GM12878 (cell line): ENCODE results near the gene PIGZ. TPM values are rescaled to one million over a fixed set of nuclear protein-coding genes. Genes with fewer than 3 reads are reported as not detected.

Experiments
- ATAC-seq: fragments of 200-7000 bp; cut with Tn5 transposase; 3 replicates; pipeline ENCODE4 v1.9.1; 2020; ENCODE audit warnings: mild to moderate bottlenecking, moderate library complexity
- BruUV-seq: library from RNA; stranded (reverse); fragments of 400-500 nt; replicated peaks from 2 replicates; lab custom pipeline; 2021; lab: Mats Ljungman, UMichigan
- CTCF ChIA-PET: fragments of 300-600 bp; sonication (Branson Sonifier 250); formaldehyde crosslinking; extraction: SDS; loops from one replicate; lab custom pipeline; 2021; ENCODE audit warnings: inconsistent platforms; lab: Yijun Ruan, JAX
- POLR2A ChIA-PET: fragments of 350-600 bp; formaldehyde crosslinking; extraction: SDS; loops from one replicate; lab custom pipeline; 2021; ENCODE audit warnings: inconsistent platforms; lab: Charles Lee
- RAD21 ChIA-PET: fragments of 300-600 bp; sonication (Branson Sonifier 250); formaldehyde crosslinking; loops from one replicate; lab custom pipeline; 2023; ENCODE audit warnings: antibody characterized with exemption; ENCODE audit not compliant: unreplicated experiment; lab: Charles Lee
- SMC1A ChIA-PET: fragments of 300-600 bp; sonication (Branson Sonifier 250); formaldehyde crosslinking; loops from one replicate; lab custom pipeline; 2023; ENCODE audit not compliant: unreplicated experiment, uncharacterized antibody; lab: Charles Lee
- DNase-seq: peaks from one replicate; pipeline ENCODE4 v3.0.0-alpha.2; 2011; ENCODE audit warnings: low read depth, low spot score
- FAIRE-seq: peaks from 3 replicates; lab custom pipeline; 2011; peaks lifted over from hg19 to GRCh38; lab: Jason Lieb, UNC
- H2AFZ ChIP-seq: 2 replicates; pipeline ENCODE4 v1.6.0; 2011; ENCODE audit warnings: low read depth, low read length, control low read depth; ENCODE audit not compliant: control insufficient read depth
- H3K27ac ChIP-seq: 2 replicates; pipeline ENCODE4 v1.5.1; 2011; ENCODE audit warnings: control low read depth; ENCODE audit not compliant: control insufficient read depth, insufficient read depth
- H3K27me3 ChIP-seq, 2 experiments: replicated peaks in 1 of 2; 2 replicates each; pipeline versions ENCODE4 v1.6.0 to v1.6.1; 2011; ENCODE audit warnings: low read length in 1 of 2; ENCODE audit not compliant: control insufficient read depth in 2 of 2, insufficient read depth in 2 of 2
- H3K36me3 ChIP-seq, 2 experiments: 2 replicates each; pipeline ENCODE4 v1.5.1; 2011; ENCODE audit warnings: low read length in 1 of 2; ENCODE audit not compliant: control insufficient read depth in 2 of 2, insufficient read depth in 2 of 2
- H3K4me1 ChIP-seq: 2 replicates; pipeline ENCODE4 v1.6.1; 2011; ENCODE audit warnings: mild to moderate bottlenecking, low read length, moderate library complexity, mixed read lengths; ENCODE audit not compliant: control insufficient read depth, insufficient read depth
- H3K4me2 ChIP-seq: 2 replicates; pipeline ENCODE4 v1.6.0; 2011; ENCODE audit warnings: control low read depth; ENCODE audit not compliant: control insufficient read depth, insufficient read depth
- H3K4me3 ChIP-seq: fragments of 200-600 bp; sonication (generic); 2 replicates; pipeline ENCODE4 v1.5.1; 2016
- H3K79me2 ChIP-seq: 2 replicates; pipeline ENCODE4 v1.6.0; 2011; ENCODE audit warnings: low read length; ENCODE audit not compliant: control insufficient read depth, insufficient read depth
- H3K9ac ChIP-seq: 2 replicates; pipeline ENCODE4 v1.8.0; 2011; ENCODE audit warnings: low read length, control low read depth, mixed read lengths; ENCODE audit not compliant: control insufficient read depth, insufficient read depth
- H3K9me3 ChIP-seq: replicated peaks from 3 replicates; pipeline ENCODE4 v1.5.1; 2011; ENCODE audit warnings: mild to moderate bottlenecking, low read length; ENCODE audit not compliant: control insufficient read depth, insufficient read depth
- H4K20me1 ChIP-seq: 2 replicates; pipeline ENCODE4 v1.6.0; 2011; ENCODE audit not compliant: control insufficient read depth, insufficient read depth
- BMI1 ChIP-seq: fragments of 450-650 bp; IDR thresholded peaks from 2 replicates; pipeline ENCODE4 v1.6.1; 2016; ENCODE audit warnings: mild to moderate bottlenecking, moderate library complexity, borderline replicate concordance
- KDM1A ChIP-seq: fragments of 200-600 bp; sonication (generic); IDR thresholded peaks from 2 replicates; pipeline ENCODE4 v1.6.1; 2016; ENCODE audit warnings: borderline replicate concordance
- STAT1 ChIP-seq: fragments of 450-650 bp; conservative IDR thresholded peaks from 2 replicates; pipeline ENCODE4 v1.6.1; 2014; ENCODE audit warnings: antibody characterized with exemption, mild to moderate bottlenecking
- YY1 ChIP-seq: IDR thresholded peaks from 2 replicates; pipeline ENCODE4 v1.6.1; 2011; ENCODE audit warnings: low read depth, mild to moderate bottlenecking, low read length
- ZSCAN29 ChIP-seq: fragments of 450-650 bp; IDR thresholded peaks from 2 replicates; pipeline ENCODE4 v1.6.1; 2017; ENCODE audit warnings: mild to moderate bottlenecking, moderate library complexity
- WGBS: methylation state at CpG from one replicate; pipeline ENCODE4 v1.1.6; 2016; ENCODE audit warnings: low lambda C conversion rate; ENCODE audit not compliant: insufficient replicate concordance, insufficient coverage; ENCODE audit errors: missing lambda C conversion rate; 5-methylcytosine and 5-hydroxymethylcytosine counted together
- in situ Hi-C: fragments of 300-500 bp; cut with MboI; formaldehyde crosslinking; loops from 9 replicates; pipeline ENCODE4 v1.14.3; 2018; ENCODE audit warnings: mixed read lengths
- intact Hi-C: fragments of 100-400 bp; cut with micrococcal nuclease; formaldehyde crosslinking; loops from one replicate; pipeline ENCODE4 v1.14.2; 2022; ENCODE audit not compliant: unreplicated experiment
- polyA plus RNA-seq, 11 experiments: library from polyadenylated mRNA; depleted of rRNA in 4 of 11; unstranded in 6 of 11; stranded (reverse) in 5 of 11; fragments of >200 nt; fragmentation: Nextera tagmentation in 4 of 11; fragmentation: Illumina TruSeq in 1 of 11; extraction: Ambion mirVana in 4 of 11; extraction: Trizol in 1 of 11; gene quantifications; 1 replicate in 1 of 11; 2 replicates in 10 of 11; pipeline versions ENCODE4 v1.2.1 to v1.2.3, GENCODE V29; 2011 to 2016; ENCODE audit warnings: inconsistent platforms in 2 of 11, missing spikeins in 2 of 11, low read depth in 1 of 11
- total RNA-seq, 4 experiments: library from RNA; depleted of rRNA in 3 of 4; stranded (reverse); fragments of >200 nt in 3 of 4; fragmentation: Illumina TruSeq in 1 of 4; extraction: Trizol in 1 of 4; gene quantifications; 2 replicates each; pipeline versions ENCODE4 v1.2.1 to v1.2.3, GENCODE V29; 2013 to 2021
- TF ChIP-seq, protein P1 (sequence below): fragments of 450-650 bp; IDR thresholded peaks from 2 replicates; pipeline ENCODE4 v1.6.1; 2017; ENCODE audit warnings: mild to moderate bottlenecking
- TF ChIP-seq, protein P2 (sequence below): fragments of 450-650 bp; IDR thresholded peaks from 2 replicates; pipeline ENCODE4 v1.6.1; 2016; ENCODE audit warnings: mild to moderate bottlenecking

PIGZ gene
- total and polyA plus RNA-seq, 10 of the 15 experiments (the other 5 are each of a cell fraction or from before 2014, with no cell fraction given): 0.06 to 1.2 (median 0.64) TPM

DNA sequence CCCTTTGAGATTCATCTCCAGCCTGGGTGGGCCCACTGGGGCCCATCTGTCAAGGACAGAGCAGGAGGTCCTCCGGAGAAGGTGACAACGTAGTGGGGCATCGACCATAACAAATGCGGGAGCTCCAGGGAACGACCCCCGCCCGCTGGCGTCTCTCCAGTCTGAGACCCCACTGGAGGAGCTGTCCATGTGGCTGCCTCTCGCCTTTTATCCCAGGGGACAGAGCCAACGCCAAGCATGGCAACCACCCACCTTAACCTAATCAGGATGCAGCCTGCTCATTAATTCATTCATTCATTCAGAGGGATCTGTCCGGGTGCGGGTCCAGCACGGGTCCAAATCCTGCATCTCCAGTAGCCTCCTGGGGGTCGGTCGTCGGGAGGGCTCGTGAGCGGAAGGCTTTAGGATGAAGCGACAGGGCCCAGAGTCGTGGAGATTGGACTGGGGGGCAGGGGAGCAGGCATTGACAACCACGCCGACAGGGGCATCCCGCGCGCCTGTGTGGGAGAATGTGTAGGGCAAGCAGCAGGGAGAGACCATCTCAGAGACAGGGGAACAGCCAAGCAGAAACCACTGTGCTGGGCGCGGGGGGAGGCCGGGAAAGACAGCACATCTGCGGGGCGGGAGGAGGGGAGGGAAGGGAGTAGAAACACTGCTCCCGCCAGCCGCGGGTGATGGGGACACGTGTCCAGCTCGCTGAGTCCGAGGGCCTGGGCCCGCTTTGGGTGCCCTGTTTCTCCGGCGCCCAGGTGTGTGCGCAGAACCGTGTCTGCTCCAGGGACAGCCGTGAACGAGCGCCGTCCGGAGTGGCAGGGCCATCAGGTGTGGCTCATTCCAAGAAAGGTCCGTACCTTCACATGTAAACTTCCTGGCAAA is 1.9 kb downstream of the PIGZ start (continued):
- TF ChIP-seq, protein P1, sequence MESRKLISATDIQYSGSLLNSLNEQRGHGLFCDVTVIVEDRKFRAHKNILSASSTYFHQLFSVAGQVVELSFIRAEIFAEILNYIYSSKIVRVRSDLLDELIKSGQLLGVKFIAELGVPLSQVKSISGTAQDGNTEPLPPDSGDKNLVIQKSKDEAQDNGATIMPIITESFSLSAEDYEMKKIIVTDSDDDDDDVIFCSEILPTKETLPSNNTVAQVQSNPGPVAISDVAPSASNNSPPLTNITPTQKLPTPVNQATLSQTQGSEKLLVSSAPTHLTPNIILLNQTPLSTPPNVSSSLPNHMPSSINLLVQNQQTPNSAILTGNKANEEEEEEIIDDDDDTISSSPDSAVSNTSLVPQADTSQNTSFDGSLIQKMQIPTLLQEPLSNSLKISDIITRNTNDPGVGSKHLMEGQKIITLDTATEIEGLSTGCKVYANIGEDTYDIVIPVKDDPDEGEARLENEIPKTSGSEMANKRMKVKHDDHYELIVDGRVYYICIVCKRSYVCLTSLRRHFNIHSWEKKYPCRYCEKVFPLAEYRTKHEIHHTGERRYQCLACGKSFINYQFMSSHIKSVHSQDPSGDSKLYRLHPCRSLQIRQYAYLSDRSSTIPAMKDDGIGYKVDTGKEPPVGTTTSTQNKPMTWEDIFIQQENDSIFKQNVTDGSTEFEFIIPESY: no peak
- TF ChIP-seq YY1 (no peak), STAT1 (no peak), ZSCAN29 (no peak), KDM1A (no peak)
- TF ChIP-seq, protein P2, sequence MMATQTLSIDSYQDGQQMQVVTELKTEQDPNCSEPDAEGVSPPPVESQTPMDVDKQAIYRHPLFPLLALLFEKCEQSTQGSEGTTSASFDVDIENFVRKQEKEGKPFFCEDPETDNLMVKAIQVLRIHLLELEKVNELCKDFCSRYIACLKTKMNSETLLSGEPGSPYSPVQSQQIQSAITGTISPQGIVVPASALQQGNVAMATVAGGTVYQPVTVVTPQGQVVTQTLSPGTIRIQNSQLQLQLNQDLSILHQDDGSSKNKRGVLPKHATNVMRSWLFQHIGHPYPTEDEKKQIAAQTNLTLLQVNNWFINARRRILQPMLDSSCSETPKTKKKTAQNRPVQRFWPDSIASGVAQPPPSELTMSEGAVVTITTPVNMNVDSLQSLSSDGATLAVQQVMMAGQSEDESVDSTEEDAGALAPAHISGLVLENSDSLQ: no peak

- Histone ChIP-seq H3K27ac (no peak overlapping the region), H3K4me2 (no peak overlapping the region), H3K36me3 (no peaks in the 10 kb centered on the region), H3K4me3 (no peak overlapping the region), H3K27me3 (no peaks in the 10 kb centered on the region; a peak in 1 of 4 replicates), H4K20me1 (no peaks in the 10 kb centered on the region), H2AFZ (no peak overlapping the region), H3K9ac (no peak overlapping the region), H3K4me1 (peaks cover 3% of the 10 kb centered on the region), H3K9me3 (peaks cover 14% of the 10 kb centered on the region; the same call in 1 of the 3 replicates), H3K79me2 (no peaks in the 10 kb centered on the region)
- WGBS: 99% methylated on average over 10 of the region's 10 CpGs
- ATAC-seq (no peak), DNase-seq (no peak), FAIRE-seq (no peak)
- intact Hi-C loops (no loop called here), in situ Hi-C loops (no loop called here)
- TF ChIP-seq BMI1: no peak
- ChIA-PET SMC1A (no interaction called here), POLR2A (no interaction called here), CTCF (interaction anchor here (1.0 kb wide), 1 partner anchor 128 kb away, joined by 3 read pairs; no protein-coding TSS in a partner anchor), RAD21 (no interaction called here)
- no TSS peak for BruUV-seq
Observed at GRCh38 chr3:196965804-196966173, 2.8 kb downstream of the PIGZ start.
